ENCODE results near the gene HES7. TPM values are rescaled to one million over a fixed set of nuclear protein-coding genes. Genes with fewer than 3 reads are reported as not detected.

Gene HES7
- total RNA-seq, 2 experiments from 2014 or later, result 0.52 to 0.53 TPM

GRCh38 chr17:8074554-8074953 is 49.4 kb downstream of the HES7 start:
- H3K4me1 ChIP-seq (ENCODE audit: insufficient read depth, low read length), result peaks cover 32% of the 10 kb centered on the region
- no peak overlapping the region for H3K27ac Mint-ChIP-seq
- H3K4me3 Mint-ChIP-seq, result no peak overlapping the region
- no peaks in the 10 kb centered on the region for H3K36me3 ChIP-seq (ENCODE audit: insufficient read depth, low read length)
- CTCF ChIA-PET, result interaction anchor here (1.5 to 2.6 kb wide), 12 partner anchors 9 to 387 kb away, joined by 3 to 59 read pairs (median 8); partner anchors contain the start of genes ALOXE3, CNTROB, TRAPPC1 and WRAP53
- H3K4me3 ChIP-seq (ENCODE audit: low read length), result no peak overlapping the region
- H3K27me3 ChIP-seq (ENCODE audit: control insufficient read depth in 1 of 2, insufficient read depth in 2 of 2, low read length in 2 of 2), result peaks cover 27 to 39% of the 10 kb centered on the region in 2 experiments
- intact Hi-C loops (cut with DNase I, micrococcal nuclease), result no loop called here
- no peak for TF ChIP-seq CTCF (IDR thresholded peaks at IDR 0.05)
- peaks cover 31% of the 10 kb centered on the region for H3K4me1 Mint-ChIP-seq (ENCODE audit: low read depth)
- peaks cover 44% of the 10 kb centered on the region for H3K27me3 Mint-ChIP-seq
- H3K9me3 ChIP-seq (ENCODE audit: control insufficient read depth in 1 of 2, insufficient read depth in 1 of 2, low read length in 2 of 2), result peaks cover 0 to 5% of the 10 kb centered on the region in 2 experiments
- no peak overlapping the region for H3K27ac ChIP-seq (ENCODE audit: low read depth in 1 of 2, low read length in 2 of 2)
- POLR2A ChIA-PET, result interaction anchor here (1.4 to 2.5 kb wide), 2 partner anchors 14 to 45 kb away, joined by 9 to 24 read pairs; partner anchors contain the start of gene ALOXE3
- ATAC-seq (ENCODE audit: poor library complexity), result no peak
- DNase-seq, result no peak
- H3K9me3 Mint-ChIP-seq, result no peaks in the 10 kb centered on the region
- H3K36me3 Mint-ChIP-seq (ENCODE audit: low read depth), result peaks cover 4% of the 10 kb centered on the region

DNA sequence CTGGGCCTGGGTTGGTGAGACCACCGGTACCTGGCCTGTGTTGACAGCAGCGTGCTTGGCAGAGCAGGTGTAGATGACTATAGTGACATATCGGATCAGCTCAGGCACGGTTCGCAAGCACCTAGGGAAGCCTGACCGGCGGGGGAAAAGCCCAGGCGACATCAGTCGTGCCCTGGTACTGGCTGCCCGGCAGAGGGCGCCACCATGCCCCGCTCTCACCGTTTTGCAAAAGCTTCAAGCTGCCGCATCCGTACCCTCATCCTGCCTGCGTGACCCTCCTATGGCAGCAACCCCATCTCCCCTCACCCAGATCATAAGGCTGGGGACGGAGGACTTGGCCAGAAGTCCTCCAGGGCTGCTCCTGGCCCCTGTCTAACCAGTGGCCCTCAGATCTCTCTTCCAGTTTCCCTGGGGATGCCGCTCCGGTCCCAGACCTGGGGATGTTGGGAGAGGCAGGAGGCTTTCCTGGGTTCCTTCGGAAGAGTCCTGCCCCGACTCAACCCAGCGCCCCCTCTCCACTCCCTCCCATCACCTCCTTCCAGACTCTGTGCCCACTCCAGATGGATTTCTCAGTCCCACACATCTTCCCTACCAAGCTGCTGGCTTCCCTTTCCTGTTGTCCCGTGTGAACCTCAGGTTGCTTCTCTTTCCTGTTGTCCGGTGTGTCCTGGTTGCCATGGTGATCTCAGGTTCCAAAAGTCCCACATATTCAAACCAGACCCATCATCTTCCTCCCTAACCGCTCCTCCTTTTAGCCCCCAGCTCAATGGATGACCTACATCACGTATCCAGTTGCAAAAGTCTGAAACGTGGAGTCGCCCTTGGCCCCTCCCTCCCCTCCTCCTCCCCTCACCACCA is 50.0 kb downstream of the HES7 start:
- Mint-ChIP-seq H3K9me3 (no peaks in the 10 kb centered on the region), H3K27ac (peak overlapping the region; percentile 18), H3K27me3 (peaks cover 44% of the 10 kb centered on the region), H3K4me3 (peak overlapping the region; percentile 87), H3K36me3 (ENCODE audit: low read depth) (no peaks in the 10 kb centered on the region), H3K4me1 (ENCODE audit: low read depth) (peaks cover 26% of the 10 kb centered on the region)
- POLR2A ChIA-PET, result interaction anchor here (0.7 to 2.5 kb wide), 7 partner anchors 12 to 387 kb away, joined by 3 to 24 read pairs (median 5); partner anchors contain the start of genes ALOXE3, CTC1 and PFAS
- DNase-seq (peak; percentile 75 to 95 (median 83)), ATAC-seq (ENCODE audit: poor library complexity) (peak; percentile 94)
- CTCF ChIA-PET, result interaction anchor here (0.5 to 2.6 kb wide), 32 partner anchors 9 to 924 kb away, joined by 3 to 59 read pairs (median 4); partner anchors contain the start of genes ALOX12B, ALOXE3, AURKB and CNTROB
- Histone ChIP-seq H3K36me3 (ENCODE audit: insufficient read depth, low read length) (no peaks in the 10 kb centered on the region), H3K9me3 (ENCODE audit: control insufficient read depth in 1 of 2, insufficient read depth in 1 of 2, low read length in 2 of 2) (peaks cover 0 to 5% of the 10 kb centered on the region in 2 experiments), H3K4me3 (ENCODE audit: low read length) (peak overlapping the region; percentile 31), H3K27me3 (ENCODE audit: control insufficient read depth in 1 of 2, insufficient read depth in 2 of 2, low read length in 2 of 2) (peaks cover 27 to 39% of the 10 kb centered on the region in 2 experiments), H3K27ac (ENCODE audit: low read depth in 1 of 2, low read length in 2 of 2) (no peak overlapping the region), H3K4me1 (ENCODE audit: insufficient read depth, low read length) (peaks cover 25% of the 10 kb centered on the region)
- intact Hi-C loops (cut with DNase I, micrococcal nuclease), result loop anchor here in 1 of 2 experiments (2.0 kb wide), 1 partner anchor 45 kb away; the partner anchor contains the start of gene ALOXE3
- peak; percentile 91 for TF ChIP-seq CTCF (IDR thresholded peaks at IDR 0.05)

- H3K9me3 Mint-ChIP-seq, result no peaks in the 10 kb centered on the region
- ChIA-PET POLR2A (interaction anchor here (1.0 to 2.5 kb wide), 6 partner anchors 13 to 386 kb away, joined by 3 to 24 read pairs (median 6); partner anchors contain the start of genes ALOXE3, CTC1 and PFAS), CTCF (interaction anchor here (0.6 to 2.6 kb wide), 28 partner anchors 8 to 925 kb away, joined by 3 to 59 read pairs (median 4); partner anchors contain the start of genes ALOX12B, ALOXE3, AURKB and CNTROB)
- peaks cover 27 to 39% of the 10 kb centered on the region in 2 experiments for H3K27me3 ChIP-seq (ENCODE audit: control insufficient read depth in 1 of 2, insufficient read depth in 2 of 2, low read length in 2 of 2)
- peaks cover 0 to 5% of the 10 kb centered on the region in 2 experiments for H3K9me3 ChIP-seq (ENCODE audit: control insufficient read depth in 1 of 2, insufficient read depth in 1 of 2, low read length in 2 of 2)
- ATAC-seq (ENCODE audit: poor library complexity) (peak; percentile 48), DNase-seq (peak in 13 of 14 experiments; percentile 16 to 66 (median 26))
- intact Hi-C loops (cut with DNase I, micrococcal nuclease), result loop anchor here in 1 of 2 experiments (2.0 kb wide), 1 partner anchor 46 kb away; the partner anchor contains the start of gene ALOXE3
- H3K27ac Mint-ChIP-seq, result peak overlapping the region; percentile 18
- H3K4me1 Mint-ChIP-seq (ENCODE audit: low read depth), result peaks cover 26% of the 10 kb centered on the region
- H3K4me3 Mint-ChIP-seq, result peak overlapping the region; percentile 75
- no peaks in the 10 kb centered on the region for H3K36me3 ChIP-seq (ENCODE audit: insufficient read depth, low read length)
- peak overlapping the region; percentile 47 for H3K4me3 ChIP-seq (ENCODE audit: low read length)
- H3K4me1 ChIP-seq (ENCODE audit: insufficient read depth, low read length), result peaks cover 24% of the 10 kb centered on the region
- no peak overlapping the region for H3K27ac ChIP-seq (ENCODE audit: low read depth in 1 of 2, low read length in 2 of 2)
- H3K36me3 Mint-ChIP-seq (ENCODE audit: low read depth), result no peaks in the 10 kb centered on the region
- H3K27me3 Mint-ChIP-seq, result peaks cover 48% of the 10 kb centered on the region
- no peak for TF ChIP-seq CTCF (IDR thresholded peaks at IDR 0.05)
Measured at GRCh38 chr17:8072729-8073461, 51.0 kb downstream of the HES7 start.

Data from CD4-positive, alpha-beta T cell (primary cell).